Endothelial cell (in vitro differentiated cells): ENCODE results near the gene PCDH1. TPM values are rescaled to one million over a fixed set of nuclear protein-coding genes. Genes with fewer than 3 reads are reported as not detected.

Experiments
- DNase-seq: peaks from one replicate; pipeline ENCODE4 v3.0.0; 2021; ENCODE audit warnings: low spot score
- H3K27ac Mint-ChIP-seq: one replicate; pipeline ENCODE4 v1.8.0; 2021; ENCODE audit warnings: mixed read lengths, inconsistent platforms; ENCODE audit not compliant: unreplicated experiment
- H3K27me3 Mint-ChIP-seq: one replicate; pipeline ENCODE4 v1.8.0; 2021; ENCODE audit warnings: mild to moderate bottlenecking, moderate library complexity, mixed read lengths, inconsistent platforms; ENCODE audit not compliant: unreplicated experiment
- H3K36me3 Mint-ChIP-seq: one replicate; pipeline ENCODE4 v1.8.0; 2021; ENCODE audit warnings: mild to moderate bottlenecking, low read depth, mixed read lengths, inconsistent platforms; ENCODE audit not compliant: unreplicated experiment
- H3K4me1 Mint-ChIP-seq: one replicate; pipeline ENCODE4 v1.8.0; 2021; ENCODE audit warnings: mild to moderate bottlenecking, mixed read lengths, inconsistent platforms; ENCODE audit not compliant: unreplicated experiment
- H3K4me3 Mint-ChIP-seq: one replicate; pipeline ENCODE4 v1.8.0; 2021; ENCODE audit warnings: mild to moderate bottlenecking, mixed read lengths, inconsistent platforms; ENCODE audit not compliant: unreplicated experiment
- H3K9me3 Mint-ChIP-seq: one replicate; pipeline ENCODE4 v1.8.0; 2021; ENCODE audit warnings: mixed read lengths, inconsistent platforms; ENCODE audit not compliant: unreplicated experiment
- CTCF ChIP-seq: fragments of 200-600 bp; sonication (generic); IDR thresholded peaks from one replicate; pipeline ENCODE4 v1.5.0; 2021; ENCODE audit warnings: antibody characterized with exemption; ENCODE audit not compliant: unreplicated experiment
- total RNA-seq: library from RNA; stranded (reverse); fragmentation: NEBNext Ultra II Directional; extraction: Animal tissue kit (Norgen Biotek cat#: 25700); gene quantifications from one replicate; pipeline ENCODE4 v1.2.1, GENCODE V29; 2021; ENCODE audit not compliant: unreplicated experiment

PCDH1 gene
- total RNA-seq, 1 donor from 2014 or later = 140 TPM

- Mint-ChIP-seq H3K4me1 (peaks cover 54% of the 10 kb centered on the region), H3K4me3 (peak overlapping the region; percentile 84), H3K36me3 (peaks cover 26% of the 10 kb centered on the region), H3K9me3 (no peaks in the 10 kb centered on the region), H3K27ac (no peak overlapping the region), H3K27me3 (peaks cover 14% of the 10 kb centered on the region)
- DNase-seq = no peak
- TF ChIP-seq CTCF = no peak
Observed at GRCh38 chr5:141873933-141874261, 4.3 kb downstream of the PCDH1 start.

GRCh38 chr5:141872496-141873356 lies 5.5 kb downstream of the PCDH1 start:
- peaks cover 14% of the 10 kb centered on the region for H3K27me3 Mint-ChIP-seq
- peaks cover 52% of the 10 kb centered on the region for H3K4me1 Mint-ChIP-seq

GRCh38 chr5:141871870-141872269 lies 6.3 kb downstream of the PCDH1 start:
- Mint-ChIP-seq H3K27ac (no peak overlapping the region), H3K36me3 (peaks cover 32% of the 10 kb centered on the region), H3K27me3 (peaks cover 11% of the 10 kb centered on the region), H3K9me3 (no peaks in the 10 kb centered on the region), H3K4me3 (no peak overlapping the region), H3K4me1 (peaks cover 47% of the 10 kb centered on the region)
- no peak for TF ChIP-seq CTCF
- DNase-seq = no peak

More at GRCh38 chr5:141872496-141873356, 5.5 kb downstream of the PCDH1 start:
- Mint-ChIP-seq H3K36me3 (peaks cover 30% of the 10 kb centered on the region), H3K9me3 (no peaks in the 10 kb centered on the region), H3K27ac (no peak overlapping the region), H3K4me3 (no peak overlapping the region)
- no peak for TF ChIP-seq CTCF
- DNase-seq = no peak

- TF ChIP-seq CTCF = no peak
- Mint-ChIP-seq H3K36me3 (peaks cover 40% of the 10 kb centered on the region), H3K4me3 (no peak overlapping the region), H3K9me3 (no peaks in the 10 kb centered on the region), H3K27me3 (peaks cover 11% of the 10 kb centered on the region), H3K27ac (no peak overlapping the region), H3K4me1 (peaks cover 47% of the 10 kb centered on the region)
- no peak for DNase-seq
Observed at GRCh38 chr5:141870871-141871270, 7.3 kb downstream of the PCDH1 start.

- Mint-ChIP-seq H3K9me3 (no peaks in the 10 kb centered on the region), H3K27ac (no peak overlapping the region), H3K36me3 (peaks cover 46% of the 10 kb centered on the region), H3K4me1 (peaks cover 43% of the 10 kb centered on the region), H3K27me3 (peaks cover 11% of the 10 kb centered on the region), H3K4me3 (peak overlapping the region; percentile 28)
- DNase-seq = no peak
- TF ChIP-seq CTCF = no peak
Observed at GRCh38 chr5:141870228-141870627, 8.0 kb downstream of the PCDH1 start.
